GM19025 (cell line): ENCODE results near the gene IQUB.
"Not testable (repeated sequence)": the region's sequence is repeated elsewhere in the genome, so short reads cannot be mapped to it uniquely, and the experiment has no call there.

Experiments used
- ATAC-seq: cut with Tn5 transposase; IDR thresholded peaks from one replicate; pipeline ENCODE4 v1.9.1; 2021; ENCODE audit warnings: mild to moderate bottlenecking, low read depth, moderate library complexity; ENCODE audit not compliant: unreplicated experiment

Gene IQUB

DNA sequence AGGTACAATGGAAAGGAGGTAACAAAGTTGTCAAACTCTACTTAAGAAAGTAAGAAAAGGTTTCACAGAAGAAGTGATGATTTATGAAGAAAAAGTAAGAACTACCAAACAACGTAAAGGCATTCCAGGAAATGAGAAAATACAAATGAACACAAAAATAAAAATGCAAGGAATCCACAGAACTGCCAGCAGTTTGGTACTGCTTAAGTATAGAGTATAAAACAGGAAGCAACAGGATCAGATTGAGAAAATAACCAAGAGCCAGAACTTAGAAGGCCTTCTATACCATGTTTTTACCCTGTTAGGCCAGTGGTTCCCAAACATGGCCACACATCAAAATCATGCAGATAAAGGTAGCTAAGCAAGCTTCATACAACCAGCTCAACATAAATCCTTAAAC lies 14.0 kb upstream of the IQUB start:
- ATAC-seq: no peak

DNA sequence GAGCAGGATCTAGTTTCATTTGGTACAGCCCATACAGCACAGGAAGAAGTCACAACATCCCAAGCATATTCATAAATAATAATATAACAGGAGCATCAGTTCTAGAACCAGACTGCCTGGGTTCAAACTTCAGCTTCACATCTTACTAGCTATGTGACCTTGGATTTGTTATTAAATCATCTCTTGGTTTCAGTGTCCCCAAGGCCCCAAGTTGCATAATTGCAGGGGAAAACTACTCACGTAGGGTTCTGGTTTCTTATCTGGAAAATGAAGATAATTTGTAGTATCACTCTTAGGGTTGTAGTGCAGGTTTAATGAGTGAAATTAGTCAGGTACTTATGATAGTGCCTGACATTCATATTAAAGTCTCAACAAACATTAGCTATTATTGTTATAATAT lies 5.5 kb upstream of the IQUB start:
- no peak for ATAC-seq

DNA sequence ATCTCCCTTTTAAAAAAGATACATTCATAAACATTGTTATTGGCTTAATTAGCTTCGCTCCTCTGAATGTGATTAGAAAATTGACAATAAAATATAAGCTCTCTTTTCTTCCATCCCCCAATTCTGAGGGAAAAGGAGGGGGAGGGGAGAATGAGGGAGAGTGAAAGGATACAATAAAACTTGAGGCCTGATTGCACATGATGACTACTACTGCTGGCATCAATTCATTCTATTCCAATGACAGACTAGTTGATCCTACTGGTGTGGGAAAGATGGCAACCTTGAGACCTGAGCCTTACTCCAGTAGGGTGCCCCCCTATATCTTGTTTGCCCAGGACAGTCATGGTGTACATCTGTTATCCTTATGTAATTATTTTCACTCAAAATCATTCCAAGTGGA lies 4.5 kb upstream of the IQUB start:
- no peak for ATAC-seq

DNA sequence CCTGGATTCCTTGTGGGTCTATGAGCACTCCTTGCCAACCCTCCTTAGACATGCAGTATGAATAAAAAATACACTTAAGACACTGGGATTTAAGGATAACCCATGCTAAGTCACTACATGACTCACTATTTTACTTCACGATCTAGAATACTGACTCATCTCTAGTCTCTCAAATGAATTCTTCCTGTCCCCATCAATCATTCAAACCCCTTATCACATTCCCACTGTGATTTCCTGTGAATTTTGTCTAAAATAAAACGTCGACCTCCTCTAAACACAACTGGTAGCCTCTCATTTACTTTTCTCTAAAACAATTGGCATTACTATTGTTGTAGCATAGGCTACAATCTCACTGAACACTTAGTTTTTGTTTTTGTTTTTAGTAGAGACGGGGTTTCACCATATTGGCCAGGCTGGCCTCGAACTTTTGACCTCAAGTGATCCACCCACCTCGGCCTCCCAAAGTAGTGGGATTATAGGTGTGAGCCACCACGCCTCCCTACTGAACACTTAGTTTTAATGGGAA lies 3.9 kb upstream of the IQUB start:
- ATAC-seq: no peak

DNA sequence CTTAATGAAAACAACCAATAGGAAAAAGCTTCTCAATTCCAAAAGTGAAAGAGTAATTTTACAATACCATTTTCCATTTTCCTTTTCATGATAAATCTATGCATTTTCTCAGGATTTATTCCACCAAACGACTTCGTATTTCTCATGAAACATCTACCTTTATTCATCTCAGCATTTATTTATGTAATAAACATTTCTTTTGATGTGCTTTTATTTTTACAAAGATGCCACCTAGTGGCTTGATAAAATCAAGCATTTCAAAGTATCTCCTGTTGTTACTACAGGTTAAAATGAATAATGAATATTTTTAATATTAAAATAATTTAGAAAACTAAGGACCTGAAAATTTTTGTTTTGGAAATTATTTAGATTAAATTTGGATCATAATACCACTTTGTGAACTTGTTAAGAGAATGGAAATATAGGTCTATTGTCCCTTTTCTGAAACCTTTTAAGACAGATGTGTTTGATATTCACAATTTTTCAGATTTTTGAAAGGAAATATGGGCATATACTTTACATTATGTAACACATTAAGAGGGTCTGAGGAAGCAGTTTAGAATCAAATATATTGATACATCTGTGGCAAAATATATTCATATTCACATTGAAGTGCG lies 2.7 kb upstream of the IQUB start:
- no peak for ATAC-seq

DNA sequence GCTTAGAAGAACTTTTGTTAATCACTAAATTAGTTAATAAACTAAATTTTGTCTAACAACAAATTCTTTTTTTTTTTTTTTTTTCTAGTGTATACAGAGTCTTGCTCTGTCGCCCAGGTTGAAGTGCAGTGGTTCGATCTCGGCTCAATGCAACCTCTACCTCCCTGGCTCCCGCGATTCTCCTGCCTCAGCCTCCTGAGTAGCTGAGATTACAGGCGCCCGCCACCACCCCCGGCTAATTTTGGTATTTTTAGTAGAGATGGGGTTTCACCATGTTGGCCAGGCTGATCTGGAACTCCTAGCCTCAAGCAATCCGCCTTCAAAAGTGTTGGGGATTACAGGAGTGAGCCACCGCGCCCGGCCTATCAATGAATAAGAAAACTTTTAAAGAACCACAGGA lies 1.1 kb upstream of the IQUB start:
- no peak for ATAC-seq

DNA sequence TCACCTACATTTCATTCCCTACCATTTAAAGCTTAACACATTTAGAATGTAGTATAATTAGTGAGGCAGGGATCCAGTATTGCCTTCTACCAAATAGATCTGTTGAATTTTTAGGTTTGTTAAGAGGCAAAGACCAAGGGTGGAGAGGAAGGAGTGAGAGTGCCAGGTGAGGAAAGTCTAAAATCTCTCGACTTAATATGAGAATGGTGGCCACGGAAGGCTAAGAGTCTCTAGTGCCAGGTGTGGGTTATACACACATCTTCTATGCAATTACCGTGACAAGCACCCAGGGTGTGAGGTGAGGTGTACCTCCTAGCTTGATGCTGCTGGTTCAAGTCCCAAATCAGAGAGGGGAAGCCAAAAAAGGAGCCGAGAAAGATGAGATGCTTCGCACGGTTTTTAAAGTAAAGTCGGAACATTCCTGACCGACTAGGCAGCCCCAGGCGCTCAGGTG lies 439 bp downstream of the IQUB start:
- peak; percentile 1 for ATAC-seq

DNA sequence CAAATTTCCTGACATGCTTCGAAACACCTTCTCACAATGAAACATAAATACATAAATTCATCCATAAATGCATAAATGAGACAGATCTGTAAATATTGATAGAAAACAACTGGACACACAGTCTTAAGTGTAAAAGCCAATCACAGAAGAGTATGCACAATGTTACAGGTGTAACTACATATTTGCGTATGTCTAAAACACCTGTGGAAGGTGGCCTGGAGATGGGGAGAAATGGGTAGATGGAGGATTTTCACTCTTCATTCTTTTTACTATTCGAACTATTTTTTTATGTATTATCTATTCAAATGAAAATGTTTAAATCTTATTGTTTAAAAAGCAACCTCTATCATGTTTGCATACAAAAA lies 860 bp downstream of the IQUB start:
- no peak for ATAC-seq

DNA sequence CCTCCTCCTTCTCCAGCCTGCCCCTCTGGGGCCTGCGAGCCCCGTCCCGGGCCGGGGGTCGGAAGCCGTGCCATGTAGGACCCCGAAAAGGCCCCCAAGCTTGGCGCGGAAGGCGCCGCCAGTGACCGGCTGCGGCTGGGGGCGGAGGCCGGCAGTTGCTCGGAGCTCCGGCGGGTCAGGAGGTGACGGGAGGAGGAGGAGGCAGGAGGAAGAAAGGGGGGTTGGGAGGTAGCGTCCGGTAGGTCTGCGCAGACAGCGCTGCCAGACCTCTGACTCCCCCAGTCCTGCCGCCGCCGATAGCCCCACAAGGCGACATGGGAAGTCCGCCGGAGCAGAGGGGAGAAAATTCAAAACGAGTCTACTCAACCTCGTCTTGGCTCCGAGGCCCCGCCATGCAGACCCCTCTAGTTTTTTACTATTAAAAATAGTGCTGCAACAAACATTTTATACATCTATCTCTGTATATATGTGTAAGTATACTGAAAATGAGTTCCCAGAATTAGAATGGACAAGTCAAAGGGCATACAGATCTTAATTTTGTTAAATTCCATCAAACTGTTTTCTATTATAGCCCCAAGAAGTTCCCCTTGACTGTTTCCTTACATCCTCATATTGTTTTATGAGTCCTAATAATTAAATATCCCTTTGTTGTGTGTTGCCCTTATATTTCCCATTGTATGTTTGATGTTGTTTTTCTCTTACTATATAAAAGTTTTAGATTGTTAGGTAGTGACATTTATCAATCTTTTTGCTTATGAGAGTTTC lies 1.4 kb downstream of the IQUB start:
- peak; percentile 16 for ATAC-seq

DNA sequence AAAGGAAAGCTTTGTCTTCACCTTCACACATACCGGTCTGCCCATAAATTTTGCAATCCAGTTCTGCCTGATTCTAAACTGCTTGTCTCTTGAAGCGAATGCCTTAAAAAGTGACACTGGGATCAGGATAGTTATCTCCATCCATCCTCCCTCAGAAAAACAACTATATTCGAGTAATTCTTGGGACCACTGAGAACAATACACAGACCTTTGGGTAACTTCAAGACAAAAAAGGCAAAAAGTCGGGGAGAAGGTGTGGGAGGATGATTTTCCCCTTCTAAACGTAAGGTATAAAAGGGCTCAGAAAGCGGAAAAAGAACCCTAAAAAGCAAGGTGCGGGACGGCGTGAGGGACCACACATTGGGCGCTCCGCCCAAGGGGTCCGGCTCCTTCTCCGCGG lies 2.1 kb downstream of the IQUB start:
- peak; percentile 3 for ATAC-seq

DNA sequence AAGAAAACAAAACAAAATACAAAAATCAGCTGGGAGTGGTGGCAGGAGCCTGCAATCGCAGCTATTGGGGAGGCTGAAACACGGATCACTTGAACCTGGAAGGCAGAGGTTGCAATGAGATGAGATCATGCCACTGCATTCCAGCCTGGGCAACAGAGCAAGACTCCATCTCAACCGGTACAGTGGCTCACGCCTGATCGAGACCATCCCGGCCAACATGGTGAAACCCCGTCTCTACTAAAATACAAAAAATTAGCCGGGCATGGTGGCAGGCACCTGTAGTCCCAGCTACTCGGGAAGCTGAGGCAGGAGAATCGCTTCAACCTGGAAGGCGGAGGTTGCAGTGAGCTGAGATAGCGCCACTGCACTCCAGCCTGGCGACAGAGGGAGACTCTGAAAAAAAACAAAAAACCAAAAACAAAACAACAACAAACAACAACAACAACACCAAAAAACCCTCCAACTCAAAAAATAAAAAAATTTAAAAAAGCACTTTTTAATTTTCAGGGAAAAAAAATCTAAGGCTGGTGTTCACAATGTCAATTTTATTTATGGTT lies 4.3 kb downstream of the IQUB start:
- ATAC-seq: not testable (repeated sequence)

DNA sequence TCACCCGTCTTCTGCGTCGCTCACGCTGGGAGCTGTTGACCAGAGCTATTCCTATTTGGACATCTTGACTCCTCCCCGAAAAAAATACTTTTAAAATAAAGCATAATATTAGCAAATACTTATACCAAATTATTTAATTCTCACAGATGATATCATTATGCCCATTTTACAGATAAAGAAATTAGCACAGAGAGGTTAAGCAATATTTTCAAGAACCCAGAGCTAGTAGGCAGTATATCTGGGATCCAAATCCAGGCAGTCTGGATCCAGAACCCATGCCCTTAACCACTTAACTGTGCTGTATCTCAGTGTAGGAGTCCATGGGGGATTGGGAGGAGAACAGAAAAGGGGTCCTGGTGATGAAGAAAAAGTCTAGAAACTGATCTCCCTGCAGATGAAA lies 6.1 kb downstream of the IQUB start:
- ATAC-seq: no peak

DNA sequence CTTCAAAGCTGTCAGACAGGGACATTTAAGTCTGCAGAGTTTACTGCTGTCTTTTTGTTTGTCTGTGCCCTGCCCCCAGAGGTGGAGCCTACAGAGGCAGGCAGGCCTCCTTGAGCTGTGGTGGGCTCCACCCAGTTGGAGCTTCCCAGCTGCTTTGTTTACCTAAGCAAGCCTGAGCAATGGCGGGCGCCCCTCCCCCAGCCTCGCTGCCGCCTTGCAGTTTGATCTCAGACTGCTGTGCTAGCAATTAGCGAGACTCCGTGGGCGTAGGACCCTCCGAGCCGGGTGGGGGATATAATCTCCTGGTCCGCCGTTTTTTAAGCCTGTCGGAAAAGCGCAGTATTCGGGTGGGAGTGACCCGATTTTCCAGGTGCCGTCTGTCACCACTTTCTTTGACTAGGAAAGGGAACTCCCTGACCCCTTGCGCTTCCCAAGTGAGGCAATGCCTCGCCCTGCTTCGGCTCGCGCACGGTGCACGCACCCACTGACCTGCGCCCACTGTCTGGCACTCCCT lies 6.6 kb downstream of the IQUB start:
- not testable (repeated sequence) for ATAC-seq

DNA sequence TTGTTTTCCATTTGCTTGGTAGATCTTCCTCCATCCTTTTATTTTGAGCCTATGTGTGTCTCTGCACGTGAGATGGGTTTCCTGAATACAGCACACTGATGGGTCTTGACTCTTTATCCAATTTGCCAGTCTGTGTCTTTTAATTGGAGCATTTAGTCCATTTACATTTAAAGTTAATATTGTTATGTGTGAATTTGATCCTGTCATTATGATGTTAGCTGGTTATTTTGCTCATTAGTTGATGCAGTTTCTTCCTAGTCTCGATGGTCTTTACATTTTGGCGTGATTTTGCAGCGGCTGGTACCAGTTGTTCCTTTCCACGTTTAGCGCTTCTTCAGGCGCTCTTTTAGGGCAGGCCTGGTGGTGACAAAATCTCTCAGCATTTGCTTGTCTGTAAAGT lies 7.9 kb downstream of the IQUB start:
- not testable (repeated sequence) for ATAC-seq

DNA sequence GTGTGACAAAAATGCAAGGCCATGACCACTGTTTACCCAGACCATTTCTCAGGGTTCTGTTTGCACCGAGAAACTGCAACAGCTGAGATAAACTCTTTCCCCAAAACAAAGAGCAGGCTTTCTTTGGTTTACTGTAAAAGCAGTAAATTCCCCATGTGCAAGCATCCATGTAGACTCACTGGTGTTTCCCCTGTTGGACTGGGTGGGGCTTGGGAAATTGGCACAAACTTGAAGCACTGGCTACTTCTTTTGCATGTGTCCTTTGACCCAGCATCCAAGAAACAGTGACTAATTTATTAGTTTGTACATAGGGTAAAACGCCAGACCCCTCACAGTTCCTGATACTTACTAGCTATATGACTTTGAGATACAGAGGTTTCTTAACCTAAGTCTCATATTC lies 12.3 kb downstream of the IQUB start:
- ATAC-seq: no peak

DNA sequence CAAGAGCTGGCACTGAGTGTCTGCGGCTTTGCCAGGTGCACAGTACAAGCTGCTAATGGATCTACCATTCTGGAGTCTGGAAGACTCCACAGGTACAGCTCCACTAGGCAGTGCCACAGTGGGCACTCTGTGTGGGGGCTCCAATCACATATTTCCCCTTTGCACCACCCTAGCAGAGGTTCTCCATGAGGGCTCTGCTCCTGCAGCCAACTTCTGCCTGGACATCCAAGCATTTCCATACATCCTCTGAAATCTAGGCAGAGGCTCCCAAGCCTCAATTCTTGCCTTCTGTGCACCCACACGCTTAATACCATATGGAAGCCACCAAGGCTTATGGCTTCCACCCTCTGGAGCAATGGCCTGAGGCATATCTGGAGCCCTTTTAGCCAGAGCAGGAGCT lies 29.2 kb downstream of the IQUB start:
- ATAC-seq: no peak

DNA sequence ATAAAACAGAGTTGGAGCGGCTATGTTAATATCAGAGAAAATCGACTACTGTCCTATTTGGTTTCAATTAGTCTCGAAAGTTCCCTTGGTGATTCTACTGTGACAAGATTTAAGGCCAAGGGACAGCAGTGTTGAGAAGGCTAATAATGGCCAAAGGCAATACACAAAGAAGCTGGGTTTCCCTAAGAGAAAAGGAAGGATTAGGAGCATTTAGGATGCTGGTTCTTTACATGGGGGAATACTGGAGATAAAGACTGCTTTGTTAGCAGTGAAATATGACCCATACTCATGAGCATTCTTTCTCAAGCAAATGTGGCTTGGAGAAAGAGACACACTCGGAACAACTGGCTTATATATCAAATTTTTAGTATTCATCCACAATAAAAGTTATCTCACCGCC lies 32.2 kb downstream of the IQUB start:
- no peak for ATAC-seq

DNA sequence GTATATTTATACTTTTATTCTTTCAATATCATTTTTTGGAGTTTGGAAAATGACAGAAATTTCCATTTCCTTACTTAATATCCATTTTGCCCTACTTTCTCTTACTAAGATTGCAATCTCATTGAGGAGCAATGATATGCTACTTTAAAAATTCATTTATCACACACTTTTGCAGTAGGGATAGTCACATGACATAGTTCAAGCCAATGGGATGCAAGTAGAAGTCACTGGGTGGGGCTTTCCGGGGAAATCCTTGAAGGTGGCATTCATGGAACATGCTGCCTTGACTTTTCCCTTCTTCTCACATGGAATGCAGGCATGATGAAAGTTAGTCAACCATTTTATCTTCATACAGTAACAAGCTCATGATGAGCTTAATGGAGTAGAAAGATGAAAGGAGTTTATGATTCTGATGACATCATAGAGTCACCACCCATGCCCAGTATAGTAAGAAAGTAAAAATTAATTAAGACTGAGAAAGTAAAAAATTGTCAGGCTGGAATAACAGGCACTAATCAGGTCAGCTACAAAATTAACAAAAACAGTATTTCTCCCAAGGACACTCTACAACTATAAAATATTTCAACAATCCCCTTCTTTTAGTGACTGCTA lies 33.4 kb downstream of the IQUB start:
- no peak for ATAC-seq

DNA sequence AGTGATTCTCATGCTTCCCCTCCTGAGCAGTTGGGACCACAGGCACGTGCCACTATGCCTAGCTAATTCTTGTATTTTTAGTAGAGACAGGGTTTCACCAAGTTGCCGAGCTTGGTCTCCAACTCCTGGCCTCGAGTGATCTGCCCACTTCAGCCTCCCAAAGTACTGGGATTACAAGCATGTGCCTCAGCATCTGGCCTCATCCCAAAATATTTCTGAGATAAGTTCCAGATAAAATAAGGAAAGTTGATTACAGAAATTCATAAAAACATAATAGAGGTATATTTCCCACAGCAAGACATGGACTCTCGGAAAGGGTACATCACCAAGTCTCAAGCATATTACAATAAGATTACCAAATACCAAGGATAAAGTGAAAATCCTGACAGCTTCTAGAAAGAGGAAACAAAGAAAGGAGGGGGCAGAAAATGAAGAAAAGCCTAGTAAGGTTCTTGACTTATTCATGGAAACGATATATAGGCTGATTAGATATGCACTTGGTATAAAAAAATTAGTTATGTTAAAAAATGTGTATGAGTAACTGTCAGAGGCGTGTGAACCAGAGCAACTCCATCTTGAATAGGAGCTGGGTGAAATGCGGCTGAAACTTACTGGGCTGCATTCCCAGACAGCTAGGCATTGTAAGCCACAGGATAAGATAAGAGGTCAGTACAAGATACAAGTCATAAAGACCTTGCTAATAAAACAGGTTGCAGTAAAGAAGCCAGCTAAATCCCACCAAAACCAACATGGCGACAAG lies 35.0 kb downstream of the IQUB start:
- ATAC-seq: no peak

DNA sequence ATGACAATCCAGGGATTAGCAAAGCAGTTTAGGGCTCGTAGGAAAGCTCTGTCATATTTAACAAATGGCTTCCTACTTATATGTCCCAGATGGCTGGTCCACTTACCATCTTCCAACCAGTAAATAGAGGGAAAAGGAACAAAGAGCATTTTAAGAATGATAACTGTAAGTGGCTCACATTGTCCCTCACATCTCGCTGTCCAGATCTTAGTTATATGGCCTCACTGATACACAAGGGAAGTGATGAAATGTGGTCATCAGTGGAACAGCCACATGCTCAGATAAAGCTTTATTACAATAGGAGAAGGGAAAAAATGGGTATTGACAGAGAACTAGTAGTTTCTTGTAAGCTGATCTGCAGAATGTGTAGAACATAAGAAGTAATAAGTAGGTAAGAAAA lies 35.8 kb downstream of the IQUB start:
- no peak for ATAC-seq

DNA sequence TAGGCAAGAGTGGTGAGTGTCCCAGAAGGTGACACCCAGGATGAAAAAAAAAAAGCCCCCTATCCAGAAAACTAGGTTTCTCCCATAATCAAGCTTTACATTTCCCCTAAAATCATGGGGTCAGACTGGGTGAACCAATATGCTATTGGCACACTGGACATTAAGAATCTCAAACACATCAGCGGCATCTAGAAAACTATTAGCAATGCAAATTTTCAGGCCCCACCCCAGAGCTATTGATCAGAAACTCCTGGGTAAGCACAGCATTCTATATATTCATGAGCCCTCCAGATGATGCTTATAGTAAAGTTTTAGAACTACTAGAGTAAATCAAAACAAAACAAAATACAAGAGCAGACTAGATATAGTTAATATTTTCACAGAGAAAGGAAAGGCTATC lies 36.4 kb downstream of the IQUB start:
- ATAC-seq: no peak
